Subcutaneous abdominal adipose tissue (tissue), 5 donors: ENCODE measurements around the gene NDST3.
A peak's percentile ranks its signal among the peaks of the same experiment; 100 is the strongest.

Experiments
- H3K27ac ChIP-seq: one replicate; pipeline ENCODE4 v1.7.0; 2013; ENCODE audit warnings: low read depth, mild to moderate bottlenecking, inconsistent platforms, low read length, moderate library complexity
- H3K27me3 ChIP-seq, 5 donors: one replicate each; pipeline ENCODE4 v1.7.0; 2013; ENCODE audit warnings: low read length in 5 of 5, inconsistent platforms in 1 of 5; ENCODE audit not compliant: control insufficient read depth in 5 of 5, insufficient read depth in 4 of 5
- H3K36me3 ChIP-seq, 5 donors: one replicate each; pipeline ENCODE4 v1.7.0; 2013; ENCODE audit warnings: low read length in 5 of 5; ENCODE audit not compliant: control insufficient read depth in 5 of 5, insufficient read depth in 5 of 5
- H3K4me1 ChIP-seq, 5 donors: one replicate each; pipeline ENCODE4 v1.7.0; 2013; ENCODE audit warnings: low read length in 5 of 5, mild to moderate bottlenecking in 3 of 5, moderate library complexity in 1 of 5; ENCODE audit not compliant: control insufficient read depth in 5 of 5, insufficient read depth in 5 of 5
- H3K4me3 ChIP-seq, 5 donors: one replicate each; pipeline ENCODE4 v1.7.0; 2013; ENCODE audit warnings: low read length in 5 of 5, low read depth in 1 of 5
- H3K9ac ChIP-seq, 5 donors: one replicate each; pipeline ENCODE4 v1.7.0; 2013; ENCODE audit warnings: low read length in 5 of 5, mild to moderate bottlenecking in 4 of 5, moderate library complexity in 3 of 5
- H3K9me3 ChIP-seq, 5 donors: one replicate each; pipeline ENCODE4 v1.7.0; 2013; ENCODE audit warnings: low read length in 5 of 5; ENCODE audit not compliant: control insufficient read depth in 5 of 5
- donor health status: healthy.
- donor health status: healthy.
- donor health status: healthy.
- donor health status: healthy.
- donor health status: healthy.

NDST3 gene

GRCh38 chr4:118029224-118029623 lies 5.1 kb upstream of the NDST3 start:
- Histone ChIP-seq H3K36me3 (no peaks in the 10 kb centered on the region), H3K4me3 (no peak overlapping the region), H3K27ac (no peak overlapping the region), H3K27me3 (peaks cover under 1 to 16% (median 5%) of the 10 kb centered on the region in 5 donors), H3K9me3 (no peaks in the 10 kb centered on the region), H3K9ac (no peak overlapping the region), H3K4me1 (peaks cover 0 to 11% (median 9%) of the 10 kb centered on the region in 5 donors)

GRCh38 chr4:118032691-118033090 lies 1.6 kb upstream of the NDST3 start:
- Histone ChIP-seq H3K9me3 (no peaks in the 10 kb centered on the region), H3K36me3 (no peaks in the 10 kb centered on the region), H3K4me1 (peaks cover 0 to 11% (median 9%) of the 10 kb centered on the region in 5 donors), H3K4me3 (peak overlapping the region in 1 of 5 donors; percentile 47), H3K27me3 (peaks cover 4 to 21% (median 8%) of the 10 kb centered on the region in 5 donors), H3K27ac (no peak overlapping the region), H3K9ac (no peak overlapping the region)

GRCh38 chr4:118033148-118034052 lies 886 bp upstream of the NDST3 start:
- Histone ChIP-seq H3K9ac (no peak overlapping the region), H3K4me1 (peaks cover 0 to 11% (median 9%) of the 10 kb centered on the region in 5 donors), H3K9me3 (no peaks in the 10 kb centered on the region), H3K27me3 (peaks cover 4 to 21% (median 8%) of the 10 kb centered on the region in 5 donors), H3K36me3 (no peaks in the 10 kb centered on the region), H3K4me3 (peak overlapping the region in 4 of 5 donors; percentile 47 to 61 (median 54)), H3K27ac (no peak overlapping the region)

GRCh38 chr4:118035309-118035708 lies 1.0 kb downstream of the NDST3 start:
- H3K27ac ChIP-seq: no peak overlapping the region
- H3K4me1 ChIP-seq: peaks cover 0 to 11% (median 9%) of the 10 kb centered on the region in 5 donors
- H3K27me3 ChIP-seq: peaks cover 4 to 21% (median 8%) of the 10 kb centered on the region in 5 donors
- H3K4me3 ChIP-seq: no peak overlapping the region
- H3K36me3 ChIP-seq: no peaks in the 10 kb centered on the region
- no peaks in the 10 kb centered on the region for H3K9me3 ChIP-seq
- no peak overlapping the region for H3K9ac ChIP-seq

- Histone ChIP-seq H3K4me3 (no peak overlapping the region), H3K27ac (no peak overlapping the region), H3K27me3 (peaks cover 4 to 21% (median 5%) of the 10 kb centered on the region in 5 donors), H3K9me3 (no peaks in the 10 kb centered on the region), H3K36me3 (no peaks in the 10 kb centered on the region), H3K4me1 (peaks cover 0 to 11% (median 9%) of the 10 kb centered on the region in 5 donors), H3K9ac (no peak overlapping the region)
These were observed 2.0 kb downstream of the NDST3 start for GRCh38 chr4:118036336-118036735.

GRCh38 chr4:118037955-118038354 lies 3.7 kb downstream of the NDST3 start:
- peaks cover 0 to 10% (median 9%) of the 10 kb centered on the region in 5 donors for H3K4me1 ChIP-seq
- H3K9me3 ChIP-seq: no peaks in the 10 kb centered on the region
- no peak overlapping the region for H3K27ac ChIP-seq
- H3K4me3 ChIP-seq: no peak overlapping the region
- no peaks in the 10 kb centered on the region for H3K36me3 ChIP-seq
- H3K27me3 ChIP-seq: peaks cover under 1 to 12% (median 3%) of the 10 kb centered on the region in 5 donors
- H3K9ac ChIP-seq: no peak overlapping the region

- no peak overlapping the region for H3K27ac ChIP-seq
- H3K36me3 ChIP-seq: no peaks in the 10 kb centered on the region
- H3K4me1 ChIP-seq: no peaks in the 10 kb centered on the region
- no peak overlapping the region for H3K9ac ChIP-seq
- H3K27me3 ChIP-seq: no peaks in the 10 kb centered on the region
- H3K9me3 ChIP-seq: peaks cover 0 to 15% (median 11%) of the 10 kb centered on the region in 5 donors
- H3K4me3 ChIP-seq: no peak overlapping the region
These were observed 12.0 kb downstream of the NDST3 start for GRCh38 chr4:118046323-118046722.

- H3K9ac ChIP-seq: no peak overlapping the region
These were observed 12.8 kb downstream of the NDST3 start for GRCh38 chr4:118047043-118047442.

GRCh38 chr4:118058955-118059354 lies 24.7 kb downstream of the NDST3 start:
- peaks cover 0 to 3% (median 0%) of the 10 kb centered on the region in 5 donors for H3K27me3 ChIP-seq
- H3K9me3 ChIP-seq: no peaks in the 10 kb centered on the region
- H3K4me3 ChIP-seq: no peak overlapping the region
- H3K9ac ChIP-seq: no peak overlapping the region
- H3K27ac ChIP-seq: no peak overlapping the region
- H3K4me1 ChIP-seq: no peaks in the 10 kb centered on the region
- H3K36me3 ChIP-seq: no peaks in the 10 kb centered on the region

More at GRCh38 chr4:118047043-118047442, 12.8 kb downstream of the NDST3 start:
- H3K27me3 ChIP-seq: no peaks in the 10 kb centered on the region
- H3K4me3 ChIP-seq: no peak overlapping the region
- no peak overlapping the region for H3K27ac ChIP-seq
- H3K9me3 ChIP-seq: peaks cover 0 to 15% (median 12%) of the 10 kb centered on the region in 5 donors
- no peaks in the 10 kb centered on the region for H3K36me3 ChIP-seq
- no peaks in the 10 kb centered on the region for H3K4me1 ChIP-seq

- Histone ChIP-seq H3K4me3 (no peak overlapping the region), H3K36me3 (no peaks in the 10 kb centered on the region), H3K9ac (no peak overlapping the region), H3K9me3 (no peaks in the 10 kb centered on the region), H3K4me1 (no peaks in the 10 kb centered on the region), H3K27me3 (peaks cover 0 to 3% (median 0%) of the 10 kb centered on the region in 5 donors), H3K27ac (no peak overlapping the region)
These were observed 25.1 kb downstream of the NDST3 start for GRCh38 chr4:118059397-118059796.
